WTC11 (cell line): ENCODE data around the gene LRIG1. TPM values are rescaled to one million over a fixed set of nuclear protein-coding genes. Genes with fewer than 3 reads are reported as not detected.

ENCODE experiments used
- ATAC-seq: fragments of 200-7000 bp; cut with Tn5 transposase; 2 replicates; pipeline ENCODE4 v1.10.0; 2021; ENCODE audit warnings: mild to moderate bottlenecking, moderate library complexity
- CTCF ChIA-PET: fragments of 300-600 bp; sonication (Branson Sonifier 250); formaldehyde crosslinking; loops from one replicate; lab custom pipeline; 2021; ENCODE audit warnings: antibody characterized with exemption; lab: Charles Lee
- POLR2A ChIA-PET: fragments of 350-600 bp; sonication (Branson Sonifier 250); formaldehyde crosslinking; loops from one replicate; lab custom pipeline; 2021; ENCODE audit warnings: antibody characterized with exemption; lab: Charles Lee
- DNase-seq: peaks from one replicate; pipeline ENCODE4 v3.0.0; 2021; ENCODE audit warnings: low spot score
- H3K27ac Mint-ChIP-seq: 2 replicates; pipeline ENCODE4 v1.8.0; 2021; ENCODE audit warnings: mixed read lengths
- H3K27me3 Mint-ChIP-seq: 2 replicates; pipeline ENCODE4 v1.8.0; 2021; ENCODE audit warnings: low read depth, mild to moderate bottlenecking, moderate library complexity, mixed read lengths
- H3K36me3 Mint-ChIP-seq: 2 replicates; pipeline ENCODE4 v1.8.0; 2021; ENCODE audit warnings: mixed read lengths
- H3K4me1 Mint-ChIP-seq: 2 replicates; pipeline ENCODE4 v1.8.0; 2022; ENCODE audit warnings: mixed read lengths
- H3K4me3 Mint-ChIP-seq: 2 replicates; pipeline ENCODE4 v1.8.0; 2021; ENCODE audit warnings: mild to moderate bottlenecking, moderate library complexity, mixed read lengths
- H3K9me3 Mint-ChIP-seq: 2 replicates; pipeline ENCODE4 v1.8.0; 2021; ENCODE audit warnings: mixed read lengths
- ARID4B ChIP-seq: sonication (generic); formaldehyde crosslinking; IDR thresholded peaks from 2 replicates; pipeline ENCODE4 v1.8.0; 2023; ENCODE audit warnings: missing genetic modification reagents, mild to moderate bottlenecking, borderline replicate concordance
- ELF4 ChIP-seq: sonication (generic); formaldehyde crosslinking; IDR thresholded peaks from 2 replicates; pipeline ENCODE4 v1.8.1; 2022; ENCODE audit warnings: low read depth, mild to moderate bottlenecking, moderate library complexity, missing genetic modification reagents
- EMX1 ChIP-seq: fragments of 250-450 bp; sonication (Bioruptor Pico); IDR thresholded peaks from 2 replicates; pipeline ENCODE4 v1.8.0; 2021; ENCODE audit warnings: mild to moderate bottlenecking
- ERG ChIP-seq: fragments of 250-450 bp; sonication (Bioruptor Pico); IDR thresholded peaks from 2 replicates; pipeline ENCODE4 v1.8.0; 2021; ENCODE audit warnings: mild to moderate bottlenecking
- ESRRA ChIP-seq: sonication (generic); formaldehyde crosslinking; IDR thresholded peaks from 2 replicates; pipeline ENCODE4 v1.8.1; 2022; ENCODE audit warnings: mild to moderate bottlenecking, missing genetic modification reagents, borderline replicate concordance
- FOXK1 ChIP-seq: sonication (generic); formaldehyde crosslinking; IDR thresholded peaks from 2 replicates; pipeline ENCODE4 v1.8.0; 2022; ENCODE audit warnings: mild to moderate bottlenecking, moderate library complexity, missing genetic modification reagents
- GTF2I ChIP-seq: fragments of 250-450 bp; sonication (Bioruptor Pico); conservative IDR thresholded peaks from 2 replicates; pipeline ENCODE4 v1.4.0; 2021; ENCODE audit warnings: mild to moderate bottlenecking
- IRF1 ChIP-seq: sonication (generic); formaldehyde crosslinking; IDR thresholded peaks from 2 replicates; pipeline ENCODE4 v1.8.0; 2023; ENCODE audit warnings: missing genetic modification reagents
- KAT7 ChIP-seq: sonication (generic); formaldehyde crosslinking; IDR thresholded peaks from 2 replicates; pipeline ENCODE4 v1.8.1; 2023; ENCODE audit warnings: missing genetic modification reagents, mild to moderate bottlenecking, borderline replicate concordance
- NFATC4 ChIP-seq: fragments of 250-450 bp; sonication (Bioruptor Pico); IDR thresholded peaks from 2 replicates; pipeline ENCODE4 v1.9.0; 2021; ENCODE audit warnings: mild to moderate bottlenecking
- NFE2L1 ChIP-seq: sonication (generic); formaldehyde crosslinking; IDR thresholded peaks from 2 replicates; pipeline ENCODE4 v1.8.1; 2023; ENCODE audit warnings: missing genetic modification reagents
- NR1H2 ChIP-seq: sonication (generic); formaldehyde crosslinking; IDR thresholded peaks from 2 replicates; pipeline ENCODE4 v1.9.0; 2021; ENCODE audit warnings: mild to moderate bottlenecking, moderate library complexity, missing genetic modification reagents
- OVOL2 ChIP-seq: fragments of 250-450 bp; sonication (Bioruptor Pico); IDR thresholded peaks from 2 replicates; pipeline ENCODE4 v1.9.0; 2021; ENCODE audit warnings: mild to moderate bottlenecking, borderline replicate concordance
- PRRX2 ChIP-seq: fragments of 250-450 bp; sonication (Bioruptor Pico); IDR thresholded peaks from 2 replicates; pipeline ENCODE4 v1.8.0; 2021; ENCODE audit warnings: mild to moderate bottlenecking
- SMAD3 ChIP-seq: sonication (generic); formaldehyde crosslinking; IDR thresholded peaks from 2 replicates; pipeline ENCODE4 v1.8.0; 2022; ENCODE audit warnings: missing genetic modification reagents, mild to moderate bottlenecking, borderline replicate concordance
- SOX15 ChIP-seq: fragments of 250-450 bp; sonication (Bioruptor Pico); IDR thresholded peaks from 2 replicates; pipeline ENCODE4 v1.9.0; 2021; ENCODE audit warnings: mild to moderate bottlenecking
- SP1 ChIP-seq: sonication (generic); formaldehyde crosslinking; conservative IDR thresholded peaks from 2 replicates; pipeline ENCODE4 v1.8.1; 2022; ENCODE audit warnings: missing genetic modification reagents
- TEAD4 ChIP-seq: sonication (generic); formaldehyde crosslinking; IDR thresholded peaks from 2 replicates; pipeline ENCODE4 v1.8.0; 2022; ENCODE audit warnings: mild to moderate bottlenecking, missing genetic modification reagents
- TP53 ChIP-seq: sonication (generic); formaldehyde crosslinking; IDR thresholded peaks from 2 replicates; pipeline ENCODE4 v1.8.1; 2023; ENCODE audit warnings: mild to moderate bottlenecking, missing genetic modification reagents
- ZBTB43 ChIP-seq: sonication (generic); formaldehyde crosslinking; IDR thresholded peaks from 2 replicates; pipeline ENCODE4 v1.8.1; 2023; ENCODE audit warnings: mild to moderate bottlenecking, missing genetic modification reagents
- ZNF232 ChIP-seq: sonication (generic); formaldehyde crosslinking; IDR thresholded peaks from 2 replicates; pipeline ENCODE4 v1.8.0; 2022; ENCODE audit warnings: mild to moderate bottlenecking, missing genetic modification reagents
- ZNF317 ChIP-seq: sonication (generic); formaldehyde crosslinking; IDR thresholded peaks from 2 replicates; pipeline ENCODE4 v1.8.1; 2023; ENCODE audit warnings: low read depth, mild to moderate bottlenecking, moderate library complexity, missing genetic modification reagents, borderline replicate concordance
- ZNF416 ChIP-seq: fragments of 250-450 bp; sonication (Bioruptor Pico); IDR thresholded peaks from 2 replicates; pipeline ENCODE4 v1.9.0; 2021; ENCODE audit warnings: mild to moderate bottlenecking, inconsistent platforms
- ZNF423 ChIP-seq: fragments of 250-450 bp; sonication (Bioruptor Pico); IDR thresholded peaks from 2 replicates; pipeline ENCODE4 v2.1.2; 2022; ENCODE audit warnings: mild to moderate bottlenecking, moderate library complexity
- total RNA-seq: library from RNA; stranded (reverse); gene quantifications from 3 replicates; pipeline ENCODE4 v1.2.3, GENCODE V29; 2021
- TF ChIP-seq, protein P1 (sequence below): sonication (generic); formaldehyde crosslinking; IDR thresholded peaks from 2 replicates; pipeline ENCODE4 v1.8.1; 2023; ENCODE audit warnings: mild to moderate bottlenecking, missing genetic modification reagents, moderate library complexity
- TF ChIP-seq, protein P2 (sequence below): sonication (generic); formaldehyde crosslinking; IDR thresholded peaks from 2 replicates; pipeline ENCODE4 v1.8.1; 2023; ENCODE audit warnings: mild to moderate bottlenecking, missing genetic modification reagents, moderate library complexity
- TF ChIP-seq, protein P3 (sequence below): sonication (generic); formaldehyde crosslinking; conservative IDR thresholded peaks from 2 replicates; pipeline ENCODE4 v1.8.1; 2023; ENCODE audit warnings: mild to moderate bottlenecking, low read depth, missing genetic modification reagents, moderate library complexity

The LRIG1 gene
- total RNA-seq, 1 experiment from 2014 or later = 105 TPM

DNA sequence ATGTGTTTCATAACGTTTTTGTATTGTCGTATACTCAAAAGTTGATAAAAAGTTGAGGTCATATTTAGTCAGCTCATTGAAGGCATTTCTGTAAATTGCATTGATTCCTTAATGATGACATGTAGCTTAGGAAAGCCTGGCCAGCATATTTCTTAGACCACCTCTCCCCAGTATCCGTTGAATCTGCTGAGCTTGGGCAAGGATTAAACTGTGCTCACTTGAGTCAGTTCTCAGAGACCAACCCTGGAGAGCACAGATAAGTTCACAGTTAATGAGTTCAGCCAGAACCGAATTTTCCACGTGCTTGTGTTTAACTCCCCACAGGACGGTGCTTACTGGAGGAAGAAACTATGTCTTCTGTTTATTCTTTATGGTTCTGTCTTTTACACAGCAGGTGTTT is 147.3 kb downstream of the LRIG1 start (continued):
- TF ChIP-seq NFATC4 (no peak), NFE2L1 (CRISPR knock-in tag) (no peak), ELF4 (no peak), ESRRA (no peak), PRRX2 (CRISPR knock-in tag) (no peak), KAT7 (no peak), ZNF416 (CRISPR knock-in tag) (no peak), FOXK1 (CRISPR knock-in tag) (no peak), ZNF232 (CRISPR knock-in tag) (no peak), OVOL2 (CRISPR knock-in tag) (no peak), ZBTB43 (CRISPR knock-in tag) (no peak)

DNA sequence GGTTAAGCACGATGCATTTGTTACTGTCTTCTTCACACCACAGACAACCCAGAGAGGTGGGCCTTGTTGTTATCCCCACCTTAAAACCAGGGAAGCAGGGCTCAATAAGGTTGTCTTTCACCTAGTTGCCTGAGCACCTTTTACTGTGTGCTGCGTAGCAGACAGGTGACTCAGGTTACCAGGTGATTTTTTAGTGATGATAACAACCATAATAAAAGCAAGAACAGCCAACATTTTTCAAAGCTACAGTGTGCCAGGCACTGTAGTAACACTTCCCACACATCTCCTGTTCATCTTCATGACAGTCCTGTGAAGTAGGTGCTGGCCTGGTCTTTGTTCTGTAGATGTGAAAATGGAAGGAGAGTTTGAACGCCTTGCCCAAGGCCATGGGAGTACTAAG is 147.8 kb downstream of the LRIG1 start:
- CTCF ChIA-PET = interaction anchor here (1.5 kb wide), 1 partner anchor 76 kb away, joined by 3 read pairs; no protein-coding TSS in a partner anchor
- TF ChIP-seq SMAD3 (no peak), ARID4B (CRISPR knock-in tag) (no peak), EMX1 (CRISPR knock-in tag) (no peak), SOX15 (CRISPR knock-in tag) (no peak), IRF1 (no peak), TEAD4 (CRISPR knock-in tag) (no peak), SP1 (CRISPR knock-in tag) (no peak), NR1H2 (CRISPR knock-in tag) (no peak), GTF2I (CRISPR knock-in tag) (no peak), ZNF317 (CRISPR knock-in tag) (no peak), ERG (no peak), TP53 (CRISPR knock-in tag) (no peak), ZNF423 (no peak)
- TF ChIP-seq, protein P1, sequence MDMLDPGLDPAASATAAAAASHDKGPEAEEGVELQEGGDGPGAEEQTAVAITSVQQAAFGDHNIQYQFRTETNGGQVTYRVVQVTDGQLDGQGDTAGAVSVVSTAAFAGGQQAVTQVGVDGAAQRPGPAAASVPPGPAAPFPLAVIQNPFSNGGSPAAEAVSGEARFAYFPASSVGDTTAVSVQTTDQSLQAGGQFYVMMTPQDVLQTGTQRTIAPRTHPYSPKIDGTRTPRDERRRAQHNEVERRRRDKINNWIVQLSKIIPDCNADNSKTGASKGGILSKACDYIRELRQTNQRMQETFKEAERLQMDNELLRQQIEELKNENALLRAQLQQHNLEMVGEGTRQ (CRISPR knock-in tag) = no peak
- TF ChIP-seq, protein P2, sequence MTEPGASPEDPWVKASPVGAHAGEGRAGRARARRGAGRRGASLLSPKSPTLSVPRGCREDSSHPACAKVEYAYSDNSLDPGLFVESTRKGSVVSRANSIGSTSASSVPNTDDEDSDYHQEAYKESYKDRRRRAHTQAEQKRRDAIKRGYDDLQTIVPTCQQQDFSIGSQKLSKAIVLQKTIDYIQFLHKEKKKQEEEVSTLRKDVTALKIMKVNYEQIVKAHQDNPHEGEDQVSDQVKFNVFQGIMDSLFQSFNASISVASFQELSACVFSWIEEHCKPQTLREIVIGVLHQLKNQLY (CRISPR knock-in tag) = no peak
- TF ChIP-seq, protein P3, sequence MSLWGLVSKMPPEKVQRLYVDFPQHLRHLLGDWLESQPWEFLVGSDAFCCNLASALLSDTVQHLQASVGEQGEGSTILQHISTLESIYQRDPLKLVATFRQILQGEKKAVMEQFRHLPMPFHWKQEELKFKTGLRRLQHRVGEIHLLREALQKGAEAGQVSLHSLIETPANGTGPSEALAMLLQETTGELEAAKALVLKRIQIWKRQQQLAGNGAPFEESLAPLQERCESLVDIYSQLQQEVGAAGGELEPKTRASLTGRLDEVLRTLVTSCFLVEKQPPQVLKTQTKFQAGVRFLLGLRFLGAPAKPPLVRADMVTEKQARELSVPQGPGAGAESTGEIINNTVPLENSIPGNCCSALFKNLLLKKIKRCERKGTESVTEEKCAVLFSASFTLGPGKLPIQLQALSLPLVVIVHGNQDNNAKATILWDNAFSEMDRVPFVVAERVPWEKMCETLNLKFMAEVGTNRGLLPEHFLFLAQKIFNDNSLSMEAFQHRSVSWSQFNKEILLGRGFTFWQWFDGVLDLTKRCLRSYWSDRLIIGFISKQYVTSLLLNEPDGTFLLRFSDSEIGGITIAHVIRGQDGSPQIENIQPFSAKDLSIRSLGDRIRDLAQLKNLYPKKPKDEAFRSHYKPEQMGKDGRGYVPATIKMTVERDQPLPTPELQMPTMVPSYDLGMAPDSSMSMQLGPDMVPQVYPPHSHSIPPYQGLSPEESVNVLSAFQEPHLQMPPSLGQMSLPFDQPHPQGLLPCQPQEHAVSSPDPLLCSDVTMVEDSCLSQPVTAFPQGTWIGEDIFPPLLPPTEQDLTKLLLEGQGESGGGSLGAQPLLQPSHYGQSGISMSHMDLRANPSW (CRISPR knock-in tag) = no peak

More for the DNA sequence above, 147.8 kb downstream of the LRIG1 start:
- Mint-ChIP-seq H3K4me3 (no peak overlapping the region), H3K27ac (no peak overlapping the region), H3K36me3 (no peaks in the 10 kb centered on the region), H3K4me1 (peaks cover 13% of the 10 kb centered on the region), H3K9me3 (no peaks in the 10 kb centered on the region), H3K27me3 (no peaks in the 10 kb centered on the region)
- DNase-seq = no peak
- POLR2A ChIA-PET = no interaction called here
- no peak for ATAC-seq
